OCI-LY1 (cell line): ENCODE results near the gene MIGA1.

Experiments
- CTCF ChIP-seq: fragments of 200-600 bp; sonication (generic), shearing (Covaris generic); IDR thresholded peaks from 2 replicates; pipeline ENCODE4 v1.5.1; 2017; ENCODE audit warnings: mild to moderate bottlenecking, antibody characterized with exemption, low read length, moderate library complexity, mixed read lengths
- EZH2 ChIP-seq: fragments of 200-600 bp; sonication (generic), shearing (Covaris generic); IDR thresholded peaks from 2 replicates; pipeline ENCODE4 v1.8.0; 2017; ENCODE audit warnings: borderline replicate concordance, mixed run types, mild to moderate bottlenecking, antibody characterized with exemption, low read length, moderate library complexity, mixed read lengths

GRCh38 chr1:77882411-77882810, 103.0 kb downstream of the MIGA1 start:
- TF ChIP-seq CTCF: no peak
- TF ChIP-seq EZH2: no peak
